HG02763 (cell line): ENCODE data around the gene SPTSSA.
A peak's percentile ranks its signal among the peaks of the same experiment; 100 is the strongest.

ENCODE experiments used
- ATAC-seq: cut with Tn5 transposase; IDR thresholded peaks from one replicate; pipeline ENCODE4 v1.9.1; 2021; ENCODE audit warnings: mild to moderate bottlenecking, moderate library complexity; ENCODE audit not compliant: unreplicated experiment

SPTSSA gene

GRCh38 chr14:34472706-34473279 is 10.8 kb upstream of the SPTSSA start:
- ATAC-seq = no peak

DNA sequence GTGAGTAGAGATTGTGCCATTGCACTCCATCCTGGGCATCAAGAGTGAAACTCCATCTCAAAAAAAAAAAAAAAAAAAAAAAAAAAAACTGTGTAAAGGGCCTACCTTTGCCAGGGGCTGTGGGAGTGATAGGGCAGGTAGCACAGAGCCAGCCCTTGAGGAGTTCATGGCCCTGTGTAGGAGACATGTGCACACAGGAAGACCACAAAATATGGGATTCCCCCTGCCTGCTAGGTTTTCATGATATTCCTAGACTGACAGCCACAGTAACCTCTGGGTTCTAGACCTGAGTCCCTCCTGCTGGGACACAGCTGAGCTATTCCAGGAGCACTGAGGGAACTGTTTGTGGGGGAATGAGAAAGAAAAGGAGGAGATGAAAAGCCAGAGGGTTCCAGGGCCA is 8.3 kb upstream of the SPTSSA start:
- ATAC-seq = no peak

DNA sequence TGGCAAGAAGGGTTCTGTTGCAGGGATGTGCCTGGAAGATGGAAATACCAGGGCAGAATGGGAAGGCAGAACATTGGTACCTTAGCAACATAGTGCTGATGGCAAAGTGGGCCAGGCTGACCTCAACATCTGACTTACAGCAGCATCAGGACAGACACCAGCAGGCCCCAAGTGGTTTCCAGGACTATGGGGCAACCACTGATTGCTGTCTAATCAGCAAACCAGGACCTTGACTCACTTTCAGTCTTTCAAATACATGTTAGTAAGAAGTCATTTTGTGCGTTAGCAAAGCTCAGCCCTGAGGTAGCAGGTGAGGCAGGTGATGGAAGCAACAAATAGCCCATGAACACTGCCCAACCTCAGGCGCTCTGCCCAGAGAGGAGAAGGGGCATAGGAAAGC is 4.7 kb upstream of the SPTSSA start:
- ATAC-seq = no peak

DNA sequence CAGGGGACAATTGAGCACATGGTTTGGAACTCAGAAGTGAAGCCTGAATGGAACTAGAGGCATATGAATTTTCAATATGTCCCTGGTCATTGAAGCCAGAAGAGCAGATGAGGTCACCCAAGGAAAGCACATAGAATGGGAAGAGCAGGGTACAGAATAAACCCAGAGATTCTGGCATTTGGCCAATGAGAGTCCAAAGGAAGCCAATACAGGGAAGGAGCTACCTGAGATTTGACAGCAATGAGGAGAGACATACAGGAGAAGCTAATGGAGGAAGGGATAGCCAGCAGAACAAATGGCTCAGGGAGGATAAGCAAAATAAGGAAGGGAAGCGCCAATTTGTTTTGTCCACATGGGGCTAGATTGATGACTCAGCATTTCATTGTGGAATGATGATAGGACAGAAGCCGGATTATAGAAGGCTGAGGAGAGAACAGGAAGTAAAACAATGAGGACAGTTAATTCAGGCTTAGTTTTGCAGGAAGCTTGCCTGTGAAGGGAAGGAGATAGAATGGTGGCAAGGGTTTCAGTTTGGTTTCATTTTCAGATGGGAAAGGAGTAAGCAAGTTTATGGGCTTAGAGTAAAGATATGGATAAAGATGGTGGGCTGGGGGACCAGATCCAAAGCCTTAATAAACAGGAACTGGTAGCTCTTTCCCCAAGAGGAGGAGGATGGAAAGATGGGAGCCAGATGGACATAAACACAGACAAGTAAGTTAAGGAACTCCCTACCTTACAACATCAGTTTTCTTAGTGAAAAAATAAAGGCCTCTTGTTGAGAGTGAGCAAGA is 3.2 kb upstream of the SPTSSA start:
- no peak for ATAC-seq

DNA sequence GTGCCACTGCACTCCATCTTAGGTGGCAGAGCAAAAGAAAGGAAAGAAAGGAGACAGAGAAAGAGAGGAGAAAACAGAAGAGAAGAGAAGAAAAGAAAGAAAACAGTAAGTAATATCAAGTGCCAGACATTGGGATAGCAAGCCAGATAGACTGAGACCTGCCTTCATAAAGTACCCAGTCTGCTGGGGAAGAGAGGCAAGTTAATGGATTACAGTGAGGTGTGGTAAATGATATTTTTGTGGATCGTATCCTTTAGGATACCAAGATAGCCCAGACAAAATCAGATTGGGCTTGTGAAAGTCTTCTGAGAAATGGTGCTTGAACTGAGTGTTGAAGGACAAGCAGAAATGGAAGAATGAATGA is 1.5 kb upstream of the SPTSSA start:
- ATAC-seq = no peak

DNA sequence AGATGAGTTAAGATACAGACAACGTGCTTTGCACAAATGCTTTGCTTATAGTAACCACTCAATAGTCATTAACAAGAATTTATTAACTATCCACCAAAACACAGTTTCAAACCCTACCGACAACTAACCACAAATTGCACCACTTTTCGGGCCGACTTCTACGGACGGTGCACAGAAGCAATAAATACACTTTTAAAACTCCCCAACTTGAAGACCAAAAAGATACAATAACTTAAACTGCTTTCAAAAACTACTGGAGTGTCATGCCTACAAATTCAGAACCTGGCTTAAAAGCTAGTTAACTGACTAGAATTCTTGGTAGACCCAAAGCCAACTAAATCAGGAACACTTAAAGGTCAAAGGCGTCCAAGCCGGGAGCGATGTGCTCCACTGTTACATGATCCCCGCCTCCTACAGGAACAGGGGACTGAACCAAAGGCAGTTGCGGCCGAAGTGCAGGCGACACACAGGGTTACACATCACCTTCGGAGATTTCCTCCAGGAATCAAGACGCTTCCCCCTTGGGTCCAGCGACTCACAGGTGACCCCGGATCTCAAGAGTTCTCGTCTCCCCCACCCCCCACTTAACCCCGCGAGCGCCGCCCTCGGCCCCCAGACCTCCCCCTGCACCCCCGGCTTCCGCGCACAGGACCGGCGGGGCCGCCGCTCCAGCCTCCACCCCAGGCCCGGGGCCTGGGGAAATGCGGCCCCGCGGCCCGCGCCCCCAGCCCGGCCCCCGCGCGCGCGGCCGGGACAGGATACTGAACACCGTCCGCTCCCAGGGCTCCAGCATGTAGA is 507 bp downstream of the SPTSSA start:
- peak; percentile 14 for ATAC-seq

DNA sequence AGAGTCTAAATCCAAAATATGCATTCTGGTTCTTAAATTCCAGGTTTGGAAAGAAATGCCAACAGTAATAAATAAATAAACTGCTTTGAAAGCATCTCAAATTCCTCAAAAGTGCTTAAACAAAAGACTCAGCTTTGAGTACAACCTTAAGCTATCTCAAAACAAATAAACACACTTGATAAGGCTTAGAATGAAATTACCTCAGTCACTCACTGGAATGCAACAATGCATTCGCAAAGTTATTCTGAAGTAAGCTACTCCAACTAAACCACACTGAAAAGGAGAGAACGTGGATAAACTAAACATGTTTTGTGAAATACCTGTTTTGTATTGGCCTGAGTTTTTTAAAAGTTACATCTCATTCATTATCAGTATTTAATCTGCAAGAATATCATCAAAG is 1.2 kb downstream of the SPTSSA start:
- no peak for ATAC-seq

- no peak for ATAC-seq
These were observed 1.7 kb downstream of the SPTSSA start for GRCh38 chr14:34460295-34460694.

- no peak for ATAC-seq
These were observed 4.9 kb downstream of the SPTSSA start for GRCh38 chr14:34457186-34457585.

GRCh38 chr14:34453226-34453625 is 8.8 kb downstream of the SPTSSA start:
- ATAC-seq = no peak

DNA sequence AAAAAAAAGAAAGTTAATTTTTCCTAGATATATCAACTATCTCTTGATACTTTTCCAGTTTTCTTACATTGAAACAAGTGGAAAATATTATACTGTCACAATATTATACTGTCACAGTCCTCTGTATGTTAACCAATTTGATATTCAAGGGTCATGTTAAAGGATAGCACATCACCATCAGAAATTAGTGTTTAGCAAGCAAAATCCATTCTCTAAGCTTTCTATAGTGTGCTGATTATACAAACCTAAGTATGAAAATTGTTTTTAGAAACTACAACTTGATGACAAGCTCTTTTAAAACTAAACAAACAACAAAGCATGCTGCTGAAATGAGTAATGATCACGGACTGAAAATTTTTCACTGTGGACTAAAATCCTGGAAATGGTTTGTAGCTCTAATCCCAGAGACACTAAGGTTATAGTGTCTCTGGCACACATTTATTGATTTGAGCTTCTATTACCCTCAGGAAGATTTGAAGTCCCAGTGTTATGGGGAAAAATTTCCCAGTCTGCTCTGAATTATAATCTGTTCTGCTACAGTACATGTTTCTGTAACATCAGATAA is 9.7 kb downstream of the SPTSSA start:
- ATAC-seq = no peak

GRCh38 chr14:34450958-34451357 is 11.1 kb downstream of the SPTSSA start:
- no peak for ATAC-seq

DNA sequence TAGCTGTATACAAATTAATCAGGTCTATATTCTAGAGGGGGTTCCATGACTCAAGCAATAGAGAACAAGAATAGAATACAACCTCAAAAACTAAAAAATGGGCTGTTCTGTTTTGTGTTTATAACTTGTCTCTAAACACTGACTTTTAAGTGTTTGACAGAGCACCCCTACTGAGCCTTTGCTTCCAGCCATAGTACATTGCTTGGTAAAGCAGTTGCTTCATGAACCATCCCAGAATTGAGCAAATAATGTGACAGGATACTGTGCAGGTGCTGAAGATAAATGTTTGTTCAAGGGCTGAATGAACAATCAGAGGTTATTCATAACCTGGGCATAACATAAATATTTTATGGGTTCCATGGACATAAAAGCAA is 11.5 kb downstream of the SPTSSA start:
- ATAC-seq = no peak

- ATAC-seq = no peak
These were observed 12.1 kb downstream of the SPTSSA start for GRCh38 chr14:34449819-34450541.

DNA sequence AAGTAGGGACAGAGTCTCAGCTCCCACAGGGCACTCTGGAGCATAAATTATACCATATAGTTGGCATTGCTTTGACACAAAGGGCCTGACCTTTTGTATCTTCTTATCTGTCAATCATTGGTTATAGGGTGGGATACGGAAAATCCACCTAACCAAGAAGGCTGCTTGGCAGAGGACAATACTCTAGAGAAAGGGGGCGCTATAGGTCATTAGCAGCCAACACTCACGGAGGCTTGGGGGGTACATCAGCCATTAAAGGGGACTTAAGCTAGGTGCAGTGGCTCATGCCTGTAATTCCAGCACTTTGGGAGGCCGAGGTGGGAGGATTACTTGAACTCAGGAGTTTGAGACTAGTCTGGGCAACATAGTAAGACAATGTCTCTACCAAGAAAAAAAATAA is 22.9 kb downstream of the SPTSSA start:
- no peak for ATAC-seq

- no peak for ATAC-seq
These were observed 23.6 kb downstream of the SPTSSA start for GRCh38 chr14:34438438-34438837.

DNA sequence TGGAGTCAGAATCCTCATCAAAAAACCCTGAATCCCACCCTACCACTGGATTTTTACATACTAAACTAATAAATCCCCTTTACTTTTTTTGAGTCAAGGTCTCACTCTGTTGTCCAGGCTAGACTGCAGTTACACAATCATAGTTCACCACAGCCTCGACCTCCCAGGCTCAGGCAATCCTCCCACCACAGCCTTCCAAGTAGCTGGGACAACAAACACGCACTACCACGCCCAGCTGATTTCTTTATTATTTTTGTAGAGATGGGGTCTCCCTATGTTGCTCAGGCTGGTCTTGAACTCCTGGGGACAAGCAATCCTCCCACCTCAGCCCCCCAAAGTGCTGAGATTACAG is 24.3 kb downstream of the SPTSSA start:
- no peak for ATAC-seq

- no peak for ATAC-seq
These were observed 24.9 kb downstream of the SPTSSA start for GRCh38 chr14:34436960-34437728.

DNA sequence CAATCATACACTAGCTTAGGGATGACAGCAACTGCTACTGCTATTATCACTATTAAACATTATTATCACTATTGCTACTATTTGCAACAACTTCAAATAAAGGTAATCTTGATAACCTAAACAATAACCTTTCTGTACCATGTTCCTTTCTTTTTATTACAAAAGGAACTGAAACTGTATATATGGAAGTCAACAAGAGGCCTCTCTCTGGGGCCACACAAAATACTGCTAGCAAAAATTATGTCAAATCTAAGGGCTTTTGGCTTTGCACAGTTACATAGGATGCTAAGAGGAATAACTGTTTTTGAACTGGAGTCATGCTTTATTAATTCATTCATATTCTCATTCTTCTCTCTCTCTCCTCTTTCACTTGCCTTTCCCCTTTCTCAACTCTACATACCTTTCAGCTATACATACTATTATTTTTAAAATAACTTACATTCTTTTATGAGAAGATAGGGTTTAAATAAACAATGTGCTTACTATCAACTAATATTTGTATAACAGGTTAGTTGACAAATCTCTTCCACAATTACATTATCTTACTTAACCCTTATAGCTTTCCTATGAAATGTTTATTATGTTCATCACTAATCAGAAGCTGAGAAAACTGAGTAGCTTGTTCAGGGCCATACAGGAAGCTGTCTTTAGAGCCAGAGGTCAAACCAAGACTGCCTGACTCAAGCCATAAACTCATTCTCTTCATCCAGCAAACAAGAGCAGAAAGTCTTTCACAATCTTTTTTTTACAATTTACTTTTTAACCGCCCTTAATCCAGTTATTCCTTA is 25.7 kb downstream of the SPTSSA start:
- no peak for ATAC-seq

DNA sequence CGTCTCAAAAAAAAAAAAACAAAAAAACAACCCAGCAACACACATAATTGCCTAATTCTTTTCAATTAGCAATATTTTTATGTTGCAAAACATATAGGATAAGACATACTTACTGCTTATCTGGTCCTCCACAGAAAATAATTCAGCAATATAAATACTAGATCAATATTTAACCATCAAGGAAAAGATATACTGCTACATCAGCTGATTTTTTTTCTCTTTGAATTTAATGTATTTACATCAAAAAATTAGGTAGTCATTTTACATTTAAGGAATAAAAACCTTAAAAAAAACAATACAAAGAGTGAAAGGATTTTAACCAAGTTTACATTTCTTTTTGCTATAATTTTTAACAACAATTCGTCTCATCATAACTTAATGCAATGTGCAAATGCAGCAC is 28.1 kb downstream of the SPTSSA start:
- no peak for ATAC-seq
